OCI-LY7 (cell line): ENCODE results near the gene KRTAP10-8. TPM values are rescaled to one million over a fixed set of nuclear protein-coding genes. Genes with fewer than 3 reads are reported as not detected.
"Not testable (repeated sequence)": the region's sequence is repeated elsewhere in the genome, so short reads cannot be mapped to it uniquely, and the experiment has no call there.

ENCODE experiments used
- BruUV-seq: library from RNA; stranded (reverse); fragments of 400-500 nt; replicated peaks from 2 replicates; lab custom pipeline; 2021; lab: Mats Ljungman, UMichigan
- CTCF ChIA-PET: fragments of 300-600 bp; sonication (Branson Sonifier 250); formaldehyde crosslinking; loops from one replicate; lab custom pipeline; 2022; ENCODE audit warnings: antibody characterized with exemption; ENCODE audit not compliant: unreplicated experiment; lab: Charles Lee
- POLR2A ChIA-PET: fragments of 300-600 bp; sonication (Branson Sonifier 250); formaldehyde crosslinking; loops from one replicate; lab custom pipeline; 2022; ENCODE audit warnings: antibody characterized with exemption; lab: Charles Lee
- DNase-seq: peaks from one replicate; pipeline ENCODE4 v3.0.0-alpha.2; 2015; ENCODE audit warnings: low spot score
- H2AFZ ChIP-seq: fragments of 200-600 bp; sonication (generic), shearing (Covaris generic); 2 replicates; pipeline ENCODE4 v1.6.1; 2014; ENCODE audit warnings: mild to moderate bottlenecking, antibody characterized with exemption, low read length, moderate library complexity
- H3K27ac ChIP-seq: fragments of 200-600 bp; sonication (generic); 2 replicates; pipeline ENCODE4 v1.5.1; 2014; ENCODE audit warnings: mixed run types, low read depth, mild to moderate bottlenecking, moderate library complexity, low read length, inconsistent platforms; ENCODE audit not compliant: poor library complexity, severe bottlenecking
- H3K36me3 ChIP-seq: fragments of 200-600 bp; sonication (generic); 2 replicates; pipeline ENCODE4 v1.6.1; 2014; ENCODE audit warnings: mild to moderate bottlenecking, antibody characterized with exemption, low read length, moderate library complexity, mixed read lengths; ENCODE audit not compliant: insufficient read depth
- H3K4me1 ChIP-seq: fragments of 200-600 bp; sonication (generic); 2 replicates; pipeline ENCODE4 v1.5.1; 2014; ENCODE audit warnings: mild to moderate bottlenecking, low read length; ENCODE audit not compliant: insufficient read depth, poor library complexity, severe bottlenecking
- H3K4me2 ChIP-seq: fragments of 200-600 bp; sonication (generic); 2 replicates; pipeline ENCODE4 v1.6.1; 2014; ENCODE audit warnings: mild to moderate bottlenecking, low read length
- H3K4me3 ChIP-seq: fragments of 200-600 bp; sonication (generic); 2 replicates; pipeline ENCODE4 v1.5.1; 2014; ENCODE audit warnings: mild to moderate bottlenecking, low read depth, low read length; ENCODE audit not compliant: poor library complexity, severe bottlenecking
- H3K79me2 ChIP-seq: fragments of 200-600 bp; sonication (generic); 2 replicates; pipeline ENCODE4 v1.6.1; 2016; ENCODE audit warnings: low read depth, mild to moderate bottlenecking, low read length, moderate library complexity, mixed read lengths; ENCODE audit not compliant: insufficient read depth
- H3K9me2 ChIP-seq: fragments of 200-600 bp; sonication (generic); 2 replicates; pipeline ENCODE4 v1.6.1; 2016; ENCODE audit warnings: mild to moderate bottlenecking, low read length, mixed read lengths; ENCODE audit not compliant: insufficient read depth
- H3K9me3 ChIP-seq: fragments of 200-600 bp; sonication (generic); 2 replicates; pipeline ENCODE4 v1.6.1; 2014; ENCODE audit warnings: mild to moderate bottlenecking, mixed run types, low read length, mixed read lengths
- H4K20me1 ChIP-seq: fragments of 200-600 bp; sonication (generic); 2 replicates; pipeline ENCODE4 v1.6.1; 2014; ENCODE audit warnings: mild to moderate bottlenecking, antibody characterized with exemption, low read length, moderate library complexity, mixed read lengths; ENCODE audit not compliant: insufficient read depth
- EZH2phosphoT487 ChIP-seq: fragments of 200-600 bp; sonication (generic); IDR thresholded peaks from 2 replicates; pipeline ENCODE4 v1.6.1; 2018; ENCODE audit warnings: low read depth, borderline replicate concordance, mild to moderate bottlenecking, mixed run types, antibody characterized with exemption, low read length, moderate library complexity, mixed read lengths
- intact Hi-C: fragments of 100-400 bp; cut with micrococcal nuclease; formaldehyde crosslinking; loops from one replicate; pipeline ENCODE4 v1.10.0; 2022; ENCODE audit not compliant: unreplicated experiment
- total RNA-seq, 2 experiments: library from RNA; depleted of rRNA in 1 of 2; stranded (reverse); fragments of >200 nt in 1 of 2; shearing (Covaris generic) in 1 of 2; gene quantifications; 2 replicates each; pipeline ENCODE4 v1.2.3, GENCODE V29; 2014 to 2022
- TF ChIP-seq, protein P1 (sequence below): fragments of 200-600 bp; sonication (generic); conservative IDR thresholded peaks from 2 replicates; pipeline ENCODE4 v1.5.1; 2014; ENCODE audit warnings: mild to moderate bottlenecking, antibody characterized with exemption, low read length, moderate library complexity, mixed read lengths

Gene KRTAP10-8
- total RNA-seq, 2 experiments from 2014 or later, result not detected

DNA sequence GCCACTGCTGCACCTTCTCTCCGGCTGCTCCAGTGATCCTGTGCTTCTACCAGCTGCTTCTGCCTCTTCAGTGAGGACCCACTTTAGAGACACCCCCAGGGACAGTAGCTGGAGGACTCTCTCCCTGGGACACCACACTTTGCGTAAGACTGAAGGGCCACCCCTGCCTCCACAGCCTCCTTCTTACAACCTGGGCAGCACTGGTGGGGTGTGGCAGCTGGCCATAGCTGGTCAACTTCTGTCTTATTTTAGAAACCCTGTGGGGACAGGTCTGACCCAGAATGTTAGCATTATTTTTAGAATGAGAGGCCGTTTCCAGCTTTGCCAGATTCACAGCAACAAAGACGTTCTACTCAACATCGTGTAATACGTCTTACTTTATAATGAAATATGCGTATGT lies 13.9 kb downstream of the KRTAP10-8 start:
- no peak for DNase-seq
- H2AFZ ChIP-seq, result no peak overlapping the region
- intact Hi-C loops, result no loop called here
- H3K79me2 ChIP-seq, result no peaks in the 10 kb centered on the region
- H3K4me3 ChIP-seq, result no peak overlapping the region
- BruUV-seq, result no TSS peak
- no peaks in the 10 kb centered on the region for H3K9me2 ChIP-seq
- H3K4me1 ChIP-seq, result no peaks in the 10 kb centered on the region
- POLR2A ChIA-PET, result no interaction called here
- no peak overlapping the region for H3K27ac ChIP-seq
- TF ChIP-seq EZH2phosphoT487, result no peak
- H3K9me3 ChIP-seq, result peaks cover 13% of the 10 kb centered on the region
- H3K36me3 ChIP-seq, result no peaks in the 10 kb centered on the region
- no peak overlapping the region for H3K4me2 ChIP-seq
- H4K20me1 ChIP-seq, result no peaks in the 10 kb centered on the region
- CTCF ChIA-PET, result no interaction called here

DNA sequence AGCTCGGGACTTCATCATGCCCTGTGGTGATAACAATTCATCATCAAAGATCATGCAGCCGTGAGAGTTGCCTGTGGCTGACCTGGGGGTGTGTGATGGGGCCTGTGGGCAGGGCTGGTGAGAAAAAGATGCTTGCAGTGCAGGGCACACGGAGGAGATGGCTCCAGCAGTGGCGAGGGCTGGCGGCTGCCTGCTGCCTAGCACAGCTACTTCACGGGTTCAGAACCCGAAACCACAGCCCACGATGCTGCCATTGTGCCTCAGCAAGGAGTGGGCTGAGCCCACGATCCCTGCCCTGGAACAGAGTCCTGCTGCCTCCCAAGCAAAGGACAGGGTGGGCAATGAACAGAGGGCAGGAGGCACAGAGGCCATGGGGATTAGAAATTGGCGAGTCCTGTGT lies 14.4 kb downstream of the KRTAP10-8 start:
- H3K79me2 ChIP-seq, result no peaks in the 10 kb centered on the region
- no peak for DNase-seq
- no peak overlapping the region for H3K4me3 ChIP-seq
- H3K4me2 ChIP-seq, result no peak overlapping the region
- H3K9me2 ChIP-seq, result no peaks in the 10 kb centered on the region
- no peak for TF ChIP-seq EZH2phosphoT487
- TF ChIP-seq, protein P1, sequence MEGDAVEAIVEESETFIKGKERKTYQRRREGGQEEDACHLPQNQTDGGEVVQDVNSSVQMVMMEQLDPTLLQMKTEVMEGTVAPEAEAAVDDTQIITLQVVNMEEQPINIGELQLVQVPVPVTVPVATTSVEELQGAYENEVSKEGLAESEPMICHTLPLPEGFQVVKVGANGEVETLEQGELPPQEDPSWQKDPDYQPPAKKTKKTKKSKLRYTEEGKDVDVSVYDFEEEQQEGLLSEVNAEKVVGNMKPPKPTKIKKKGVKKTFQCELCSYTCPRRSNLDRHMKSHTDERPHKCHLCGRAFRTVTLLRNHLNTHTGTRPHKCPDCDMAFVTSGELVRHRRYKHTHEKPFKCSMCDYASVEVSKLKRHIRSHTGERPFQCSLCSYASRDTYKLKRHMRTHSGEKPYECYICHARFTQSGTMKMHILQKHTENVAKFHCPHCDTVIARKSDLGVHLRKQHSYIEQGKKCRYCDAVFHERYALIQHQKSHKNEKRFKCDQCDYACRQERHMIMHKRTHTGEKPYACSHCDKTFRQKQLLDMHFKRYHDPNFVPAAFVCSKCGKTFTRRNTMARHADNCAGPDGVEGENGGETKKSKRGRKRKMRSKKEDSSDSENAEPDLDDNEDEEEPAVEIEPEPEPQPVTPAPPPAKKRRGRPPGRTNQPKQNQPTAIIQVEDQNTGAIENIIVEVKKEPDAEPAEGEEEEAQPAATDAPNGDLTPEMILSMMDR, result no peak
- no peaks in the 10 kb centered on the region for H3K4me1 ChIP-seq
- peaks cover 13% of the 10 kb centered on the region for H3K9me3 ChIP-seq
- BruUV-seq, result no TSS peak
- no peak overlapping the region for H3K27ac ChIP-seq
- intact Hi-C loops, result no loop called here
- POLR2A ChIA-PET, result no interaction called here
- CTCF ChIA-PET, result no interaction called here
- H4K20me1 ChIP-seq, result no peaks in the 10 kb centered on the region
- no peak overlapping the region for H2AFZ ChIP-seq
- no peaks in the 10 kb centered on the region for H3K36me3 ChIP-seq

DNA sequence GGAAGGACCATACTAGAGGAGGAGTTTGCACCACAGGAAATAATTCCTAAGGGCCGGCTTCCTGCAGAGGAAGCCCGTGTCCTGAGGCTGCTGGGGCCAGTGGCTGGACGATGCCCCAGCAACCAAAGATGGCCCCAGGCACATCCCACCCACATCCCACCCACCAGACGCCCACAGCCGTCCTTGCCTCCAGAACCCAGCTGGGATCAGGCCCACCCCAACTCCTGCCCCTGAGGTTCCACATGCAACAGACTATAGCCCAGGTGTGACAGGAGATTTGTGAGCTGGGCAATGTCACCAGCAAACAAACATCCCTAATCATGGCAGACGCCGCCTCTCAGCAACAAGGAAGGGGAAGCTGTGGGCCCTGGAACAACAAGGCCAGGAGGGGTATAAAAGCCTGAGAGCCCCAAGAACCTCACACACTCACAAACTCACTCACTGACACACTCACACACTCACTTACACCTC lies 14.8 kb downstream of the KRTAP10-8 start, which contains the start of gene KRTAP10-9:
TSS of gene KRTAP10-9 (plus strand) at position 421 of the 471 bp plus-strand sequence. CDS start 79 bp downstream, outside the sequence.
- Histone ChIP-seq H3K36me3 (no peaks in the 10 kb centered on the region), H3K4me3 (no peak within 1 kb of the TSS), H3K4me1 (no peaks in the 10 kb centered on the region), H3K9me3 (peaks cover 13% of the 10 kb centered on the region), H3K4me2 (no peak within 1 kb of the TSS), H3K9me2 (no peaks in the 10 kb centered on the region), H4K20me1 (no peaks in the 10 kb centered on the region), H3K27ac (no peak within 1 kb of the TSS), H2AFZ (no peak within 1 kb of the TSS), H3K79me2 (no peaks in the 10 kb centered on the region)
- no peak for DNase-seq
- ChIA-PET POLR2A (no interaction called here), CTCF (interaction anchor here (0.7 kb wide), 1 partner anchor 24 kb away, joined by 4 read pairs; no protein-coding TSS in a partner anchor)
- TF ChIP-seq, protein P1, result no peak
- TF ChIP-seq EZH2phosphoT487, result no peak
- no TSS peak for BruUV-seq
- intact Hi-C loops, result no loop called here

DNA sequence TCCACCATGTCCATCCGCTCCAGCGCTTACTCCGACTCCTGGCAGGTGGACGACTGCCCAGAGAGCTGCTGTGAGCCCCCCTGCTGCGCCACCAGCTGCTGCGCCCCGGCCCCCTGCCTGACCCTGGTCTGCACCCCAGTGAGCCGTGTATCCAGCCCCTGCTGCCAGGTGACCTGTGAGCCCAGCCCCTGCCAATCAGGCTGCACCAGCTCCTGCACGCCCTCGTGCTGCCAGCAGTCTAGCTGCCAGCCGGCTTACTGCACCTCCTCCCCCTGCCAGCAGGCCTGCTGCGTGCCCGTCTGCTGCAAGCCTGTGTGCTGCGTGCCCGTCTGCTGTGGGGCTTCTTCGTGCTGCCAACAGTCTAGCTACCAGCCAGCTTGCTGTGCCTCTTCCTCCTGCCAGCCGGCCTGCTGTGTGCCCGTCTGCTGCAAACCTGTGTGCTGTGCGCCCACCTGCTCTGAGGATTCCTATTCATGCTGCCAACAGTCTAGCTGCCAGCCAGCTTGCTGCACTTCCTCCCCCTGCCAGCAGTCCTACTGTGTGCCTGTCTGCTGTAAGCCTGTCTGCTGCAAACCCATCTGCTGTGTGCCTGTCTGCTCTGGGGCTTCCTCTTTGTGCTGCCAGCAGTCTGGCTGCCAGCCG lies 15.4 kb downstream of the KRTAP10-8 start:
- H3K27ac ChIP-seq, H3K9me2 ChIP-seq, H2AFZ ChIP-seq, H3K4me2 ChIP-seq, BruUV-seq, H3K36me3 ChIP-seq, intact Hi-C loops, DNase-seq, POLR2A ChIA-PET, H3K79me2 ChIP-seq, H3K4me3 ChIP-seq, H4K20me1 ChIP-seq, H3K4me1 ChIP-seq: not testable (repeated sequence)
- CTCF ChIA-PET, result interaction anchor here (0.6 to 0.7 kb wide), 2 partner anchors 25 to 125 kb away, joined by 3 to 4 read pairs; no protein-coding TSS in a partner anchor
- peaks cover 13% of the 10 kb centered on the region for H3K9me3 ChIP-seq

DNA sequence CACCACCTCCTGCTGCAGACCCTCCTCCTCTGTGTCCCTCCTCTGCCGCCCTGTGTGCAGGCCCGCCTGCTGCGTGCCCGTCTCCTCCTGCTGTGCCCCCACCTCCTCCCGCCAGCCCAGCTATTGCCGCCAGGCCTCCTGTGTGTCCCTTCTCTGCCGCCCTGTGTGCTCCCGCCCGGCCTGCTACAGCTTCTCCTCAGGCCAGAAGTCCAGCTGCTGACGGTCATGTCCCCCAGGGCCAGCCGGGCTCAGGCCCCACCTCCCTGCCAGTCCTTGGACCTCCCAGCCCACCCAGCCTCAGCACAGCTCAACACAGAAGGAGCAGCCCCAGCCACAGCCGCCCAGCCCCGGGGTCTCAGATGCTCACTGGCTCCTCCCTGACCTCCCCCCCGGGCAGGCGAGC lies 16.0 kb downstream of the KRTAP10-8 start:
- H4K20me1 ChIP-seq, H3K4me3 ChIP-seq, H3K79me2 ChIP-seq, BruUV-seq, intact Hi-C loops, H2AFZ ChIP-seq, DNase-seq, POLR2A ChIA-PET, H3K4me1 ChIP-seq, H3K4me2 ChIP-seq, H3K9me2 ChIP-seq, H3K36me3 ChIP-seq, H3K27ac ChIP-seq: not testable (repeated sequence)
- peaks cover 13% of the 10 kb centered on the region for H3K9me3 ChIP-seq
- CTCF ChIA-PET, result interaction anchor here (0.6 kb wide), 1 partner anchor 125 kb away, joined by 3 read pairs; no protein-coding TSS in a partner anchor
